Measurements from ENCODE around the gene TMEM42.

TMEM42 gene

GRCh38 chr3:44910693-44911092 is 49.0 kb downstream of the TMEM42 start:
- no peak for DNase-seq (ENCODE audit: low read depth)

GRCh38 chr3:44913868-44914468 is 52.3 kb downstream of the TMEM42 start:
- DNase-seq (ENCODE audit: low read depth): peak; percentile 25

- no peak for DNase-seq (ENCODE audit: low read depth)
These were observed 53.2 kb downstream of the TMEM42 start for GRCh38 chr3:44914936-44915335.
